Hepatocyte (in vitro differentiated cells): ENCODE results near the gene NBPF1.
"Not testable (repeated sequence)": the region's sequence is repeated elsewhere in the genome, so short reads cannot be mapped to it uniquely, and the experiment has no call there.

Experiments
- EZH2 ChIP-seq: fragments of 200-600 bp; sonication (generic); IDR thresholded peaks from 2 replicates; pipeline ENCODE4 v1.6.1; 2016; ENCODE audit warnings: antibody characterized with exemption, mild to moderate bottlenecking, borderline replicate concordance
- EZH2phosphoT487 ChIP-seq: fragments of 200-600 bp; sonication (generic); IDR thresholded peaks from one replicate; pipeline ENCODE4 v1.6.1; 2018; ENCODE audit warnings: antibody characterized with exemption, mild to moderate bottlenecking, low read depth, moderate library complexity; ENCODE audit not compliant: unreplicated experiment, severe bottlenecking
- TF ChIP-seq, protein P1 (sequence below): fragments of 200-600 bp; sonication (generic); IDR thresholded peaks from 2 replicates; pipeline ENCODE4 v1.5.1; 2016; ENCODE audit warnings: antibody characterized with exemption, mild to moderate bottlenecking; ENCODE audit not compliant: poor library complexity

DNA sequence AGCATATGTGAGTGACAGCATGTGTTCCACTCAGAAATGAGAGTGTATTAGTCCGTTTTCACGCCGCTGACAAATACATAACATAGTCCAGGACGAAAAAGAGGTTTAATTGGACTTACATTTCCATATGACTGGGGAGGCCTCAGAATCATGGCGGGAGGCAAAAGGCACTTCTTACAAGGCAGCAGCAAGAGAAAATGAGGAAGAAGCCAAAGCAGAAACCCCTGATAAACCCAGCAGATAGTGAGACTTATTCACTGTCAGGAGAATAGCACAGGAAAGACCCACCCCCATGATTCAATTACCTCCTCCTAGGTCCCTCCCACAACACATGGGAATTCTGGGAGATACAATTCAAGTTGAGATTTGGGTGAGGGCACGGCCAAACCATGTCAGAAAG is 75.8 kb downstream of the NBPF1 start:
- not testable (repeated sequence) for TF ChIP-seq EZH2, EZH2phosphoT487
- TF ChIP-seq, protein P1, sequence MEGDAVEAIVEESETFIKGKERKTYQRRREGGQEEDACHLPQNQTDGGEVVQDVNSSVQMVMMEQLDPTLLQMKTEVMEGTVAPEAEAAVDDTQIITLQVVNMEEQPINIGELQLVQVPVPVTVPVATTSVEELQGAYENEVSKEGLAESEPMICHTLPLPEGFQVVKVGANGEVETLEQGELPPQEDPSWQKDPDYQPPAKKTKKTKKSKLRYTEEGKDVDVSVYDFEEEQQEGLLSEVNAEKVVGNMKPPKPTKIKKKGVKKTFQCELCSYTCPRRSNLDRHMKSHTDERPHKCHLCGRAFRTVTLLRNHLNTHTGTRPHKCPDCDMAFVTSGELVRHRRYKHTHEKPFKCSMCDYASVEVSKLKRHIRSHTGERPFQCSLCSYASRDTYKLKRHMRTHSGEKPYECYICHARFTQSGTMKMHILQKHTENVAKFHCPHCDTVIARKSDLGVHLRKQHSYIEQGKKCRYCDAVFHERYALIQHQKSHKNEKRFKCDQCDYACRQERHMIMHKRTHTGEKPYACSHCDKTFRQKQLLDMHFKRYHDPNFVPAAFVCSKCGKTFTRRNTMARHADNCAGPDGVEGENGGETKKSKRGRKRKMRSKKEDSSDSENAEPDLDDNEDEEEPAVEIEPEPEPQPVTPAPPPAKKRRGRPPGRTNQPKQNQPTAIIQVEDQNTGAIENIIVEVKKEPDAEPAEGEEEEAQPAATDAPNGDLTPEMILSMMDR, result not testable (repeated sequence)
